Measurements from ENCODE around the gene ZNF787.

ZNF787 gene

GRCh38 chr19:56142897-56143434, 21.9 kb upstream of the ZNF787 start:
- no peak for DNase-seq (ENCODE audit: low read depth)

- DNase-seq (ENCODE audit: low read depth): no peak
Measured at GRCh38 chr19:56142087-56142787, 21.1 kb upstream of the ZNF787 start.

GRCh38 chr19:56141417-56141993, 20.4 kb upstream of the ZNF787 start:
- DNase-seq (ENCODE audit: low read depth): no peak

GRCh38 chr19:56140583-56141416, 19.7 kb upstream of the ZNF787 start, which contains the start of gene ZNF444:
ZNF444 (plus strand) TSS chr19:56141287; CDS start chr19:56146912, 5,625 bp downstream.
- DNase-seq (ENCODE audit: low read depth): peak; percentile 98

- no peak for DNase-seq (ENCODE audit: low read depth)
Measured at GRCh38 chr19:56139847-56140582, 18.9 kb upstream of the ZNF787 start.

- DNase-seq (ENCODE audit: low read depth): no peak
Measured at GRCh38 chr19:56138069-56138468, 17.0 kb upstream of the ZNF787 start.

- no peak for DNase-seq (ENCODE audit: low read depth)
Measured at GRCh38 chr19:56137405-56137804, 16.3 kb upstream of the ZNF787 start.

- no peak for DNase-seq (ENCODE audit: low read depth)
Measured at GRCh38 chr19:56136362-56136761, 15.3 kb upstream of the ZNF787 start.

GRCh38 chr19:56134654-56134921, 13.5 kb upstream of the ZNF787 start:
- no peak for DNase-seq (ENCODE audit: low read depth)

GRCh38 chr19:56133858-56134653, 13.0 kb upstream of the ZNF787 start:
- no peak for DNase-seq (ENCODE audit: low read depth)

- no peak for DNase-seq (ENCODE audit: low read depth)
Measured at GRCh38 chr19:56132316-56132822, 11.3 kb upstream of the ZNF787 start.

- DNase-seq (ENCODE audit: low read depth): no peak
Measured at GRCh38 chr19:56131651-56132050, 10.6 kb upstream of the ZNF787 start.

GRCh38 chr19:56130006-56130405, 8.9 kb upstream of the ZNF787 start:
- no peak for DNase-seq (ENCODE audit: low read depth)

GRCh38 chr19:56126983-56127780, 6.1 kb upstream of the ZNF787 start:
- DNase-seq (ENCODE audit: low read depth): no peak

GRCh38 chr19:56125806-56126590, 4.9 kb upstream of the ZNF787 start:
- no peak for DNase-seq (ENCODE audit: low read depth)

GRCh38 chr19:56124578-56124977, 3.5 kb upstream of the ZNF787 start:
- no peak for DNase-seq (ENCODE audit: low read depth)

GRCh38 chr19:56123266-56123891, 2.3 kb upstream of the ZNF787 start:
- no peak for DNase-seq (ENCODE audit: low read depth)

- DNase-seq (ENCODE audit: low read depth): peak; percentile 78
Measured at GRCh38 chr19:56120371-56121179, 520 bp downstream of the ZNF787 start.

Measured in activated T-helper 1 cell treated with Interleukin-2 at 50 U/mL for 16 hours (primary cell).